Keratinocyte (primary cell): Measurements from ENCODE around the gene KANK2. TPM values are rescaled to one million over a fixed set of nuclear protein-coding genes. Genes with fewer than 3 reads are reported as not detected.

ENCODE experiments used
- DNase-seq: peaks from one replicate; pipeline ENCODE4 v3.0.0-alpha.2; 2011; ENCODE audit warnings: low read depth, missing footprints, low spot score
- FAIRE-seq: peaks from 2 replicates; lab custom pipeline; 2011; peaks lifted over from hg19 to GRCh38; lab: Jason Lieb, UNC
- H2AFZ ChIP-seq: 2 replicates; pipeline ENCODE4 v1.6.0; 2012; ENCODE audit warnings: low read length, control low read depth, inconsistent platforms; ENCODE audit not compliant: control insufficient read depth
- H3K27ac ChIP-seq: 2 replicates; pipeline ENCODE4 v1.5.1; 2011; ENCODE audit warnings: low read length; ENCODE audit not compliant: control insufficient read depth, insufficient read depth
- H3K27me3 ChIP-seq: 3 replicates; pipeline ENCODE4 v1.6.0; 2011; ENCODE audit warnings: low read length; ENCODE audit not compliant: control insufficient read depth, insufficient read depth; ENCODE audit errors: extremely low read depth
- H3K36me3 ChIP-seq, 2 experiments: 2 replicates in 1 of 2; 3 replicates in 1 of 2; pipeline ENCODE4 v1.5.1; 2011; ENCODE audit warnings: low read length in 2 of 2, mild to moderate bottlenecking in 1 of 2; ENCODE audit not compliant: control insufficient read depth in 2 of 2, insufficient read depth in 2 of 2; ENCODE audit errors: extremely low read depth in 1 of 2
- H3K4me1 ChIP-seq: 3 replicates; pipeline ENCODE4 v1.5.1; 2011; ENCODE audit warnings: low read length; ENCODE audit not compliant: control insufficient read depth, insufficient read depth; ENCODE audit errors: extremely low read depth
- H3K4me2 ChIP-seq: 3 replicates; pipeline ENCODE4 v1.6.0; 2011; ENCODE audit warnings: low read depth, low read length; ENCODE audit not compliant: control insufficient read depth, insufficient read depth; ENCODE audit errors: extremely low read depth
- H3K4me3 ChIP-seq, 3 experiments: fragments of 200-600 bp in 1 of 3; sonication (generic) in 1 of 3; 2 replicates in 2 of 3; 3 replicates in 1 of 3; pipeline ENCODE4 v1.5.1; 2011 to 2016; ENCODE audit warnings: low read length in 3 of 3, mild to moderate bottlenecking in 3 of 3, control low read depth in 2 of 3, inconsistent platforms in 1 of 3, low read depth in 1 of 3, mixed read lengths in 1 of 3, mixed run types in 1 of 3, moderate library complexity in 1 of 3; ENCODE audit not compliant: control insufficient read depth in 2 of 3, insufficient read depth in 2 of 3; ENCODE audit errors: extremely low read depth in 1 of 3
- H3K79me2 ChIP-seq: 2 replicates; pipeline ENCODE4 v1.6.0; 2012; ENCODE audit warnings: low read length; ENCODE audit not compliant: control insufficient read depth, insufficient read depth
- H3K9ac ChIP-seq: 3 replicates; pipeline ENCODE4 v1.6.0; 2011; ENCODE audit warnings: low read length; ENCODE audit not compliant: control insufficient read depth, insufficient read depth; ENCODE audit errors: extremely low read depth
- H3K9me1 ChIP-seq: 3 replicates; pipeline ENCODE4 v1.6.0; 2011; ENCODE audit warnings: low read length; ENCODE audit not compliant: control insufficient read depth, insufficient read depth; ENCODE audit errors: extremely low read depth
- H3K9me3 ChIP-seq: 2 replicates; pipeline ENCODE4 v1.5.1; 2012; ENCODE audit warnings: low read depth, low read length; ENCODE audit not compliant: control insufficient read depth
- H4K20me1 ChIP-seq: 3 replicates; pipeline ENCODE4 v1.6.0; 2011; ENCODE audit warnings: low read length; ENCODE audit not compliant: control insufficient read depth, insufficient read depth; ENCODE audit errors: extremely low read depth
- CTCF ChIP-seq, 3 experiments: IDR thresholded peaks in 1 of 3; conservative IDR thresholded peaks in 1 of 3; optimal IDR thresholded peaks in 1 of 3; 2 replicates in 2 of 3; 3 replicates in 1 of 3; pipeline versions ENCODE3 to v1.5.1; 2011; ENCODE audit warnings: low read length in 3 of 3, mild to moderate bottlenecking in 3 of 3, moderate library complexity in 2 of 3, control low read depth in 1 of 3, inconsistent platforms in 1 of 3; ENCODE audit not compliant: insufficient read depth in 2 of 3; ENCODE audit errors: extremely low read depth in 1 of 3
- EZH2 ChIP-seq: IDR thresholded peaks from one replicate; pipeline ENCODE4 v1.6.1; 2012; ENCODE audit warnings: inconsistent platforms, mild to moderate bottlenecking, low read length, moderate library complexity
- dilution Hi-C: fragments of 300-500 bp; cut with MboI; formaldehyde crosslinking; loops from one replicate; pipeline ENCODE4 v1.7.0; 2020; ENCODE audit warnings: low sequenced_read_pairs; ENCODE audit not compliant: extremely low pct_ligation_motif_present
- polyA plus RNA-seq, 5 experiments: library from polyadenylated mRNA; depleted of rRNA in 3 of 5; stranded (reverse) in 3 of 5; stranded (forward) in 1 of 5; unstranded in 1 of 5; fragments of >200 nt; gene quantifications; 1 replicate in 1 of 5; 2 replicates in 3 of 5; 3 replicates in 1 of 5; pipeline versions ENCODE4 v1.2.1 to v1.2.3, GENCODE V29; 2011 to 2012; ENCODE audit warnings: missing spikeins in 2 of 5, low read depth in 1 of 5, low replicate concordance in 1 of 5

The KANK2 gene
- polyA plus RNA-seq, 1 donor (not counting 4 experiments of a cell fraction or from before 2014, with no cell fraction given), result 2.8 TPM

- no peaks in the 10 kb centered on the region for H3K27me3 ChIP-seq
- H3K4me3 ChIP-seq, result no peak overlapping the region
- no peaks in the 10 kb centered on the region for H3K9me1 ChIP-seq
- no peak overlapping the region for H3K9ac ChIP-seq
- H3K4me1 ChIP-seq, result no peaks in the 10 kb centered on the region
- H3K27ac ChIP-seq, result no peak overlapping the region
- H4K20me1 ChIP-seq, result no peaks in the 10 kb centered on the region
- FAIRE-seq (no peak), DNase-seq (no peak)
- no peaks in the 10 kb centered on the region for H3K79me2 ChIP-seq
- H3K4me2 ChIP-seq, result no peak overlapping the region
- TF ChIP-seq EZH2 (no peak), CTCF (optimal IDR thresholded peaks at IDR 0.05 in 1 of 3, IDR thresholded peaks at IDR 0.05 in 1 of 3, conservative IDR thresholded peaks at IDR 0.05 in 1 of 3; ENCODE audit: extremely low read depth in 1 of 3, insufficient read depth in 2 of 3, low read length in 3 of 3) (no peak)
- H3K36me3 ChIP-seq, result peaks cover 3 to 15% of the 10 kb centered on the region in 2 experiments
- no peak overlapping the region for H2AFZ ChIP-seq
- dilution Hi-C loops, result no loop called here
- no peaks in the 10 kb centered on the region for H3K9me3 ChIP-seq
These were observed 11.5 kb upstream of the KANK2 start for GRCh38 chr19:11208561-11209471.

- H3K27ac ChIP-seq, result no peak overlapping the region
- no peaks in the 10 kb centered on the region for H3K79me2 ChIP-seq
- no peak overlapping the region for H3K4me3 ChIP-seq
- DNase-seq (no peak), FAIRE-seq (no peak)
- H3K4me2 ChIP-seq, result no peak overlapping the region
- H3K9ac ChIP-seq, result no peak overlapping the region
- H3K4me1 ChIP-seq, result no peaks in the 10 kb centered on the region
- dilution Hi-C loops, result no loop called here
- TF ChIP-seq CTCF (optimal IDR thresholded peaks at IDR 0.05 in 1 of 3, IDR thresholded peaks at IDR 0.05 in 1 of 3, conservative IDR thresholded peaks at IDR 0.05 in 1 of 3; ENCODE audit: extremely low read depth in 1 of 3, insufficient read depth in 2 of 3, low read length in 3 of 3) (no peak), EZH2 (no peak)
- peaks cover 0 to 12% of the 10 kb centered on the region in 2 experiments for H3K36me3 ChIP-seq
- no peaks in the 10 kb centered on the region for H3K27me3 ChIP-seq
- no peaks in the 10 kb centered on the region for H3K9me3 ChIP-seq
- no peaks in the 10 kb centered on the region for H3K9me1 ChIP-seq
- H4K20me1 ChIP-seq, result no peaks in the 10 kb centered on the region
- H2AFZ ChIP-seq, result no peak overlapping the region
These were observed 8.7 kb upstream of the KANK2 start for GRCh38 chr19:11205939-11206570.
